ENCODE results near the gene DNM1.

The DNM1 gene

GRCh38 chr9:128249908-128250838 is 47.0 kb downstream of the DNM1 start:
- Histone ChIP-seq H3K27me3 (ENCODE audit: low read depth, low read length) (no peaks in the 10 kb centered on the region), H3K36me3 (ENCODE audit: control insufficient read depth in 1 of 2, insufficient read depth in 2 of 2, low read length in 2 of 2) (no peaks in the 10 kb centered on the region), H3K4me3 (ENCODE audit: low read depth in 1 of 2, low read length in 2 of 2) (peak overlapping the region in 1 of 2 donors; percentile 44), H3K27ac (ENCODE audit: low read length) (no peak overlapping the region), H3K4me1 (ENCODE audit: control insufficient read depth in 1 of 2, insufficient read depth in 2 of 2, low read length in 2 of 2) (peaks cover 4 to 28% of the 10 kb centered on the region in 2 donors), H3K9me3 (ENCODE audit: control insufficient read depth in 1 of 2, low read length in 2 of 2) (no peaks in the 10 kb centered on the region)

- Histone ChIP-seq H3K27me3 (ENCODE audit: low read depth, low read length) (no peaks in the 10 kb centered on the region), H3K36me3 (ENCODE audit: control insufficient read depth in 1 of 2, insufficient read depth in 2 of 2, low read length in 2 of 2) (no peaks in the 10 kb centered on the region), H3K27ac (ENCODE audit: low read length) (no peak overlapping the region), H3K9me3 (ENCODE audit: control insufficient read depth in 1 of 2, low read length in 2 of 2) (no peaks in the 10 kb centered on the region), H3K4me3 (ENCODE audit: low read depth in 1 of 2, low read length in 2 of 2) (no peak overlapping the region), H3K4me1 (ENCODE audit: control insufficient read depth in 1 of 2, insufficient read depth in 2 of 2, low read length in 2 of 2) (peaks cover 0 to 20% of the 10 kb centered on the region in 2 donors)
Measured at GRCh38 chr9:128250839-128251731, 47.9 kb downstream of the DNM1 start.

GRCh38 chr9:128251732-128252100 is 48.5 kb downstream of the DNM1 start:
- Histone ChIP-seq H3K9me3 (ENCODE audit: control insufficient read depth in 1 of 2, low read length in 2 of 2) (no peaks in the 10 kb centered on the region), H3K4me1 (ENCODE audit: control insufficient read depth in 1 of 2, insufficient read depth in 2 of 2, low read length in 2 of 2) (peaks cover 0 to 17% of the 10 kb centered on the region in 2 donors), H3K27me3 (ENCODE audit: low read depth, low read length) (no peaks in the 10 kb centered on the region), H3K36me3 (ENCODE audit: control insufficient read depth in 1 of 2, insufficient read depth in 2 of 2, low read length in 2 of 2) (no peaks in the 10 kb centered on the region), H3K27ac (ENCODE audit: low read length) (no peak overlapping the region), H3K4me3 (ENCODE audit: low read depth in 1 of 2, low read length in 2 of 2) (no peak overlapping the region)

- Histone ChIP-seq H3K9me3 (ENCODE audit: control insufficient read depth in 1 of 2, low read length in 2 of 2) (no peaks in the 10 kb centered on the region), H3K4me3 (ENCODE audit: low read depth in 1 of 2, low read length in 2 of 2) (no peak overlapping the region), H3K27ac (ENCODE audit: low read length) (no peak overlapping the region), H3K36me3 (ENCODE audit: control insufficient read depth in 1 of 2, insufficient read depth in 2 of 2, low read length in 2 of 2) (peaks cover 0 to 8% of the 10 kb centered on the region in 2 donors), H3K4me1 (ENCODE audit: control insufficient read depth in 1 of 2, insufficient read depth in 2 of 2, low read length in 2 of 2) (peaks cover 0 to 17% of the 10 kb centered on the region in 2 donors), H3K27me3 (ENCODE audit: low read depth, low read length) (no peaks in the 10 kb centered on the region)
Measured at GRCh38 chr9:128252317-128253139, 49.3 kb downstream of the DNM1 start.

- Histone ChIP-seq H3K36me3 (ENCODE audit: control insufficient read depth in 1 of 2, insufficient read depth in 2 of 2, low read length in 2 of 2) (peaks cover 3 to 16% of the 10 kb centered on the region in 2 donors), H3K4me1 (ENCODE audit: control insufficient read depth in 1 of 2, insufficient read depth in 2 of 2, low read length in 2 of 2) (peaks cover 0 to 17% of the 10 kb centered on the region in 2 donors), H3K27ac (ENCODE audit: low read length) (no peak overlapping the region), H3K9me3 (ENCODE audit: control insufficient read depth in 1 of 2, low read length in 2 of 2) (no peaks in the 10 kb centered on the region), H3K27me3 (ENCODE audit: low read depth, low read length) (no peaks in the 10 kb centered on the region), H3K4me3 (ENCODE audit: low read depth in 1 of 2, low read length in 2 of 2) (no peak overlapping the region)
Measured at GRCh38 chr9:128253140-128253990, 50.2 kb downstream of the DNM1 start.

GRCh38 chr9:128253991-128254346 is 50.8 kb downstream of the DNM1 start:
- Histone ChIP-seq H3K4me1 (ENCODE audit: control insufficient read depth in 1 of 2, insufficient read depth in 2 of 2, low read length in 2 of 2) (peaks cover 0 to 17% of the 10 kb centered on the region in 2 donors), H3K4me3 (ENCODE audit: low read depth in 1 of 2, low read length in 2 of 2) (no peak overlapping the region)

GRCh38 chr9:128254362-128254761 is 51.2 kb downstream of the DNM1 start:
- Histone ChIP-seq H3K27ac (ENCODE audit: low read length) (no peak overlapping the region), H3K9me3 (ENCODE audit: control insufficient read depth in 1 of 2, low read length in 2 of 2) (no peaks in the 10 kb centered on the region), H3K27me3 (ENCODE audit: low read depth, low read length) (no peaks in the 10 kb centered on the region), H3K36me3 (ENCODE audit: control insufficient read depth in 1 of 2, insufficient read depth in 2 of 2, low read length in 2 of 2) (peaks cover 12 to 26% of the 10 kb centered on the region in 2 donors), H3K4me3 (ENCODE audit: low read depth in 1 of 2, low read length in 2 of 2) (no peak overlapping the region), H3K4me1 (ENCODE audit: control insufficient read depth in 1 of 2, insufficient read depth in 2 of 2, low read length in 2 of 2) (peaks cover 0 to 17% of the 10 kb centered on the region in 2 donors)

More at GRCh38 chr9:128253991-128254346, 50.8 kb downstream of the DNM1 start:
- peaks cover 8 to 22% of the 10 kb centered on the region in 2 donors for H3K36me3 ChIP-seq (ENCODE audit: control insufficient read depth in 1 of 2, insufficient read depth in 2 of 2, low read length in 2 of 2)
- no peaks in the 10 kb centered on the region for H3K27me3 ChIP-seq (ENCODE audit: low read depth, low read length)
- no peak overlapping the region for H3K27ac ChIP-seq (ENCODE audit: low read length)
- no peaks in the 10 kb centered on the region for H3K9me3 ChIP-seq (ENCODE audit: control insufficient read depth in 1 of 2, low read length in 2 of 2)

GRCh38 chr9:128254855-128255759 is 51.9 kb downstream of the DNM1 start:
- no peaks in the 10 kb centered on the region for H3K9me3 ChIP-seq (ENCODE audit: control insufficient read depth in 1 of 2, low read length in 2 of 2)
- peaks cover 12 to 33% of the 10 kb centered on the region in 2 donors for H3K36me3 ChIP-seq (ENCODE audit: control insufficient read depth in 1 of 2, insufficient read depth in 2 of 2, low read length in 2 of 2)
- H3K4me3 ChIP-seq (ENCODE audit: low read depth in 1 of 2, low read length in 2 of 2), result no peak overlapping the region
- H3K4me1 ChIP-seq (ENCODE audit: control insufficient read depth in 1 of 2, insufficient read depth in 2 of 2, low read length in 2 of 2), result peaks cover 0 to 16% of the 10 kb centered on the region in 2 donors
- H3K27me3 ChIP-seq (ENCODE audit: low read depth, low read length), result no peaks in the 10 kb centered on the region
- H3K27ac ChIP-seq (ENCODE audit: low read length), result no peak overlapping the region

- H3K4me1 ChIP-seq (ENCODE audit: control insufficient read depth in 1 of 2, insufficient read depth in 2 of 2, low read length in 2 of 2), result no peaks in the 10 kb centered on the region
- H3K4me3 ChIP-seq (ENCODE audit: low read depth in 1 of 2, low read length in 2 of 2), result no peak overlapping the region
- H3K27me3 ChIP-seq (ENCODE audit: low read depth, low read length), result no peaks in the 10 kb centered on the region
- H3K36me3 ChIP-seq (ENCODE audit: control insufficient read depth in 1 of 2, insufficient read depth in 2 of 2, low read length in 2 of 2), result peaks cover 25 to 55% of the 10 kb centered on the region in 2 donors
- H3K9me3 ChIP-seq (ENCODE audit: control insufficient read depth in 1 of 2, low read length in 2 of 2), result no peaks in the 10 kb centered on the region
- no peak overlapping the region for H3K27ac ChIP-seq (ENCODE audit: low read length)
Measured at GRCh38 chr9:128257086-128257825, 54.1 kb downstream of the DNM1 start.

Measured in muscle layer of duodenum (tissue), 2 donors.